SK-N-SH (cell line): Measurements from ENCODE around the gene FRMD1.

Experiments
- CTCF ChIP-seq: fragments of 200-600 bp; sonication (generic); IDR thresholded peaks from 2 replicates; pipeline ENCODE4 v1.6.1; 2017; ENCODE audit warnings: antibody characterized with exemption, mild to moderate bottlenecking, moderate library complexity
- GABPA ChIP-seq: IDR thresholded peaks from 2 replicates; pipeline ENCODE4 v1.4.0; 2012; ENCODE audit warnings: low read depth, mild to moderate bottlenecking

GRCh38 chr6:168122521-168122920 is 43.5 kb upstream of the FRMD1 start:
- TF ChIP-seq GABPA, result no peak
- TF ChIP-seq CTCF, result no peak
